ENCODE measurements around the gene SLC1A2.

GRCh38 chr11:35419184-35419829 lies at the start of gene SLC1A2:
- TF ChIP-seq, protein P1, sequence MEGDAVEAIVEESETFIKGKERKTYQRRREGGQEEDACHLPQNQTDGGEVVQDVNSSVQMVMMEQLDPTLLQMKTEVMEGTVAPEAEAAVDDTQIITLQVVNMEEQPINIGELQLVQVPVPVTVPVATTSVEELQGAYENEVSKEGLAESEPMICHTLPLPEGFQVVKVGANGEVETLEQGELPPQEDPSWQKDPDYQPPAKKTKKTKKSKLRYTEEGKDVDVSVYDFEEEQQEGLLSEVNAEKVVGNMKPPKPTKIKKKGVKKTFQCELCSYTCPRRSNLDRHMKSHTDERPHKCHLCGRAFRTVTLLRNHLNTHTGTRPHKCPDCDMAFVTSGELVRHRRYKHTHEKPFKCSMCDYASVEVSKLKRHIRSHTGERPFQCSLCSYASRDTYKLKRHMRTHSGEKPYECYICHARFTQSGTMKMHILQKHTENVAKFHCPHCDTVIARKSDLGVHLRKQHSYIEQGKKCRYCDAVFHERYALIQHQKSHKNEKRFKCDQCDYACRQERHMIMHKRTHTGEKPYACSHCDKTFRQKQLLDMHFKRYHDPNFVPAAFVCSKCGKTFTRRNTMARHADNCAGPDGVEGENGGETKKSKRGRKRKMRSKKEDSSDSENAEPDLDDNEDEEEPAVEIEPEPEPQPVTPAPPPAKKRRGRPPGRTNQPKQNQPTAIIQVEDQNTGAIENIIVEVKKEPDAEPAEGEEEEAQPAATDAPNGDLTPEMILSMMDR (IDR thresholded peaks at IDR 0.05; ENCODE audit: low read depth, low read length): no peak
- TF ChIP-seq EZH2phosphoT487 (IDR thresholded peaks at IDR 0.05; ENCODE audit: low read depth): no peak
